Superior temporal gyrus (tissue), 1 donor: ENCODE results near the gene ALPP.
"Not testable (repeated sequence)": the region's sequence is repeated elsewhere in the genome, so short reads cannot be mapped to it uniquely, and the experiment has no call there.

Experiments used
- DNase-seq: peaks from one replicate; pipeline ENCODE4 v3.0.0-alpha.2; 2016; ENCODE audit errors: extremely low spot score

ALPP gene

GRCh38 chr2:232378735-232379151 lies at the start of gene ALPP:
TSS of gene ALPP (plus strand) at chr2:232378751. CDS start at chr2:232378803, 52 bp downstream.
- not testable (repeated sequence) for DNase-seq

- no peak for DNase-seq
These were observed 48.9 kb upstream of the ALPP start for GRCh38 chr2:232329716-232330067.

GRCh38 chr2:232330068-232330999 lies 48.2 kb upstream of the ALPP start:
- no peak for DNase-seq

GRCh38 chr2:232331061-232331460 lies 47.5 kb upstream of the ALPP start:
- not testable (repeated sequence) for DNase-seq

GRCh38 chr2:232331641-232332040 lies 46.9 kb upstream of the ALPP start:
- not testable (repeated sequence) for DNase-seq

GRCh38 chr2:232332244-232332939 lies 46.2 kb upstream of the ALPP start:
- not testable (repeated sequence) for DNase-seq

- no peak for DNase-seq
These were observed 45.7 kb upstream of the ALPP start for GRCh38 chr2:232332940-232333259.

GRCh38 chr2:232333361-232334135 lies 45.0 kb upstream of the ALPP start:
- DNase-seq, result no peak

GRCh38 chr2:232334136-232334884 lies 44.2 kb upstream of the ALPP start:
- DNase-seq, result not testable (repeated sequence)

GRCh38 chr2:232334885-232335205 lies 43.7 kb upstream of the ALPP start:
- not testable (repeated sequence) for DNase-seq

- DNase-seq, result not testable (repeated sequence)
These were observed 43.2 kb upstream of the ALPP start for GRCh38 chr2:232335206-232335858.

GRCh38 chr2:232335859-232336215 lies 42.7 kb upstream of the ALPP start:
- no peak for DNase-seq

GRCh38 chr2:232336241-232336736 lies 42.3 kb upstream of the ALPP start:
- no peak for DNase-seq

- no peak for DNase-seq
These were observed 41.4 kb upstream of the ALPP start for GRCh38 chr2:232336981-232337720.

GRCh38 chr2:232338094-232338758 lies 40.3 kb upstream of the ALPP start:
- DNase-seq, result not testable (repeated sequence)

GRCh38 chr2:232338759-232339106 lies 39.8 kb upstream of the ALPP start:
- no peak for DNase-seq

GRCh38 chr2:232339121-232340081 lies 39.1 kb upstream of the ALPP start:
- DNase-seq, result no peak

- DNase-seq, result no peak
These were observed 38.2 kb upstream of the ALPP start for GRCh38 chr2:232340171-232340935.
